ENCODE results near the gene SH3BP1.

GRCh38 chr22:37617431-37617830, 22.0 kb upstream of the SH3BP1 start:
- TF ChIP-seq CTCF (IDR thresholded peaks at IDR 0.05) (no peak), POLR2AphosphoS5 (IDR thresholded peaks at IDR 0.05) (no peak), POLR2A (IDR thresholded peaks at IDR 0.05) (no peak), EP300 (IDR thresholded peaks at IDR 0.05) (no peak)

All from stomach (tissue), 4 donors.